DND-41 (cell line): ENCODE data around the gene P2RY13.

Experiments used
- ATAC-seq: fragments of 200-7000 bp; cut with Tn5 transposase; 3 replicates; pipeline ENCODE4 v1.9.1; 2021; ENCODE audit warnings: low read depth; ENCODE audit not compliant: insufficient read depth
- DNase-seq: peaks from one replicate; pipeline ENCODE4 v3.0.0-alpha.2; 2020
- H2AFZ ChIP-seq: 2 replicates; pipeline ENCODE4 v1.6.0; 2012; ENCODE audit warnings: low read depth, low read length
- H3K27ac ChIP-seq: 2 replicates; pipeline ENCODE4 v1.5.1; 2012; ENCODE audit warnings: low read length, inconsistent platforms
- H3K27me3 ChIP-seq: fragments of 200-600 bp; sonication (generic); 2 replicates; pipeline ENCODE4 v1.6.0; 2012; ENCODE audit warnings: low read length, mild to moderate bottlenecking, inconsistent platforms; ENCODE audit not compliant: insufficient read depth, poor library complexity
- H3K36me3 ChIP-seq: 2 replicates; pipeline ENCODE4 v1.5.1; 2012; ENCODE audit warnings: low read length, inconsistent platforms; ENCODE audit not compliant: insufficient read depth
- H3K4me1 ChIP-seq: 2 replicates; pipeline ENCODE4 v1.5.1; 2012; ENCODE audit warnings: mild to moderate bottlenecking, low read length; ENCODE audit not compliant: insufficient read depth
- H3K4me2 ChIP-seq: 2 replicates; pipeline ENCODE4 v1.6.0; 2012; ENCODE audit warnings: mild to moderate bottlenecking, moderate library complexity, low read length, inconsistent platforms; ENCODE audit not compliant: insufficient read depth
- H3K4me3 ChIP-seq, 2 experiments: fragments of 200-600 bp in 1 of 2; shearing (Covaris generic) in 1 of 2; 2 replicates each; pipeline ENCODE4 v1.5.1; 2012 to 2016; ENCODE audit warnings: inconsistent platforms in 2 of 2, low read length in 2 of 2, mild to moderate bottlenecking in 2 of 2, low read depth in 1 of 2, moderate library complexity in 1 of 2
- H3K79me2 ChIP-seq: 2 replicates; pipeline ENCODE4 v1.6.0; 2012; ENCODE audit warnings: low read length, inconsistent platforms; ENCODE audit not compliant: insufficient read depth
- H3K9ac ChIP-seq: 2 replicates; pipeline ENCODE4 v1.6.0; 2012; ENCODE audit warnings: low read depth, mild to moderate bottlenecking, inconsistent platforms, low read length, moderate library complexity
- H3K9me3 ChIP-seq: 2 replicates; pipeline ENCODE4 v1.5.1; 2012; ENCODE audit warnings: low read length, moderate library complexity, mild to moderate bottlenecking, inconsistent platforms; ENCODE audit not compliant: insufficient read depth, severe bottlenecking
- H4K20me1 ChIP-seq: 2 replicates; pipeline ENCODE4 v1.6.0; 2012; ENCODE audit warnings: low read length; ENCODE audit not compliant: insufficient read depth
- EZH2 ChIP-seq: IDR thresholded peaks from 3 replicates; pipeline ENCODE4 v1.6.1; 2012; ENCODE audit warnings: borderline replicate concordance, low read depth, mild to moderate bottlenecking, moderate library complexity, low read length, inconsistent platforms; ENCODE audit not compliant: severe bottlenecking
- TF ChIP-seq, protein P1 (sequence below): IDR thresholded peaks from 2 replicates; pipeline ENCODE4 v1.5.1; 2012; ENCODE audit warnings: borderline replicate concordance, low read length, moderate library complexity, mild to moderate bottlenecking; ENCODE audit not compliant: poor library complexity, severe bottlenecking; ENCODE audit errors: extremely low read depth

Gene P2RY13

GRCh38 chr3:151316267-151316991 is 12.9 kb downstream of the P2RY13 start, which contains the start of gene GPR87:
Gene GPR87 (minus strand): TSS chr3:151316820. CDS start chr3:151300100, 16,720 bp downstream.
- no peak within 1 kb of the TSS for H3K4me3 ChIP-seq
- H3K27me3 ChIP-seq: no peaks in the 10 kb centered on the region
- ATAC-seq (no peak), DNase-seq (no peak)
- no peaks in the 10 kb centered on the region for H3K4me1 ChIP-seq
- TF ChIP-seq, protein P1, sequence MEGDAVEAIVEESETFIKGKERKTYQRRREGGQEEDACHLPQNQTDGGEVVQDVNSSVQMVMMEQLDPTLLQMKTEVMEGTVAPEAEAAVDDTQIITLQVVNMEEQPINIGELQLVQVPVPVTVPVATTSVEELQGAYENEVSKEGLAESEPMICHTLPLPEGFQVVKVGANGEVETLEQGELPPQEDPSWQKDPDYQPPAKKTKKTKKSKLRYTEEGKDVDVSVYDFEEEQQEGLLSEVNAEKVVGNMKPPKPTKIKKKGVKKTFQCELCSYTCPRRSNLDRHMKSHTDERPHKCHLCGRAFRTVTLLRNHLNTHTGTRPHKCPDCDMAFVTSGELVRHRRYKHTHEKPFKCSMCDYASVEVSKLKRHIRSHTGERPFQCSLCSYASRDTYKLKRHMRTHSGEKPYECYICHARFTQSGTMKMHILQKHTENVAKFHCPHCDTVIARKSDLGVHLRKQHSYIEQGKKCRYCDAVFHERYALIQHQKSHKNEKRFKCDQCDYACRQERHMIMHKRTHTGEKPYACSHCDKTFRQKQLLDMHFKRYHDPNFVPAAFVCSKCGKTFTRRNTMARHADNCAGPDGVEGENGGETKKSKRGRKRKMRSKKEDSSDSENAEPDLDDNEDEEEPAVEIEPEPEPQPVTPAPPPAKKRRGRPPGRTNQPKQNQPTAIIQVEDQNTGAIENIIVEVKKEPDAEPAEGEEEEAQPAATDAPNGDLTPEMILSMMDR: no peak
- no peak for TF ChIP-seq EZH2
- H3K9ac ChIP-seq: no peak within 1 kb of the TSS
- H4K20me1 ChIP-seq: no peaks in the 10 kb centered on the region
- H3K36me3 ChIP-seq: no peaks in the 10 kb centered on the region
- no peaks in the 10 kb centered on the region for H3K79me2 ChIP-seq
- H3K27ac ChIP-seq: no peak within 1 kb of the TSS
- H2AFZ ChIP-seq: no peak within 1 kb of the TSS
- H3K4me2 ChIP-seq: no peak within 1 kb of the TSS
- no peaks in the 10 kb centered on the region for H3K9me3 ChIP-seq

DNA sequence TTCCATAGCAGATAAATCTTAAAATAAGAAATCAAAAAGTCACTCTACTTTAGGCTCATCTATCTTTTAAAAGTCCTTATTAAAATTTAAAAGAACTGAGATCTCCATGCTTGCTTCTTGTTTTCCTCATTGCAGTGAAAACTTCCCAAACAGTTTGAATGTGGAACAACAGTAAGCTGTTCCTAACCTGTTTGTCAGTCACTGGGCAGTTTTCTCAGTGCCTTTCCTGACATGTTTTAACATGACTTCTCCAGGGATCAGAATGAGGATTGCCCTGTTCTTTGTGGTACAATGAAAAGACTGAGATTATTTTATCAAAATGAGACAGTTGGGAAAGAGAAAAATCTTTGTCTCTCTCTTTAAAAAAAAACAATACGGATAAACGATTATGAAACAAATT is 13.5 kb downstream of the P2RY13 start:
- no peaks in the 10 kb centered on the region for H4K20me1 ChIP-seq
- H3K9ac ChIP-seq: no peak overlapping the region
- no peak overlapping the region for H3K4me3 ChIP-seq
- TF ChIP-seq, protein P1: no peak
- no peak for TF ChIP-seq EZH2
- no peaks in the 10 kb centered on the region for H3K4me1 ChIP-seq
- no peak overlapping the region for H3K4me2 ChIP-seq
- no peaks in the 10 kb centered on the region for H3K9me3 ChIP-seq
- no peak for ATAC-seq
- H3K27me3 ChIP-seq: no peaks in the 10 kb centered on the region
- DNase-seq: no peak
- H3K36me3 ChIP-seq: no peaks in the 10 kb centered on the region
- H3K27ac ChIP-seq: no peak overlapping the region
- H2AFZ ChIP-seq: no peak overlapping the region
- no peaks in the 10 kb centered on the region for H3K79me2 ChIP-seq

- Histone ChIP-seq H3K4me2 (no peak overlapping the region), H2AFZ (no peak overlapping the region), H3K27me3 (no peaks in the 10 kb centered on the region), H3K27ac (no peak overlapping the region), H3K79me2 (no peaks in the 10 kb centered on the region), H3K4me3 (no peak overlapping the region), H3K9ac (no peak overlapping the region), H4K20me1 (no peaks in the 10 kb centered on the region), H3K9me3 (no peaks in the 10 kb centered on the region), H3K36me3 (no peaks in the 10 kb centered on the region), H3K4me1 (no peaks in the 10 kb centered on the region)
- TF ChIP-seq, protein P1: no peak
- no peak for TF ChIP-seq EZH2
- DNase-seq (no peak), ATAC-seq (no peak)
Observed at GRCh38 chr3:151315136-151315535, 14.2 kb downstream of the P2RY13 start.
